SK-N-DZ (cell line): ENCODE results near the gene TSC2.
"Not testable (repeated sequence)": the region's sequence is repeated elsewhere in the genome, so short reads cannot be mapped to it uniquely, and the experiment has no call there.

ENCODE experiments used
- DNase-seq: peaks from one replicate; pipeline ENCODE4 v3.0.0-alpha.2; 2015; ENCODE audit warnings: low spot score

The TSC2 gene

DNA sequence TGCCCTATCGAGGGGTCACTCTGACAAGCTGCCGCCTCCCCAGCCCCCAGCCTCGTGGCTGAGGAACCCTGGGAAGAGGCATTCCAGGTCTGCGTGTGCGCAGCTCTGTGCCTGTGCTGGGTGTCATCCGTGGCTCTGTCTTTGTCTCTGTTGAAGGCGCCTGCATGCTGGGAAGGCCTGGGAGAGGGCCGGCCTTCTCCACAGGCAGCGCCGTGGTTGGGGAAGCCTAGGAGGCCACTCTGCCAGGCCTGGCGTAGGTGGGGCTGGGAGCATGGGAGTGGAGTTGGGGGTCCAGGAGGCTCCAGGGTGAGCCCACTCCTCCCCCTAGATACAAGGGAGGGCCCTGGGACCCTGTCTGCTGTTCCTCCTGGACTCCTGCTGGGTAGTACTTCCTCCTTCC lies 17.7 kb upstream of the TSC2 start:
- no peak for DNase-seq

DNA sequence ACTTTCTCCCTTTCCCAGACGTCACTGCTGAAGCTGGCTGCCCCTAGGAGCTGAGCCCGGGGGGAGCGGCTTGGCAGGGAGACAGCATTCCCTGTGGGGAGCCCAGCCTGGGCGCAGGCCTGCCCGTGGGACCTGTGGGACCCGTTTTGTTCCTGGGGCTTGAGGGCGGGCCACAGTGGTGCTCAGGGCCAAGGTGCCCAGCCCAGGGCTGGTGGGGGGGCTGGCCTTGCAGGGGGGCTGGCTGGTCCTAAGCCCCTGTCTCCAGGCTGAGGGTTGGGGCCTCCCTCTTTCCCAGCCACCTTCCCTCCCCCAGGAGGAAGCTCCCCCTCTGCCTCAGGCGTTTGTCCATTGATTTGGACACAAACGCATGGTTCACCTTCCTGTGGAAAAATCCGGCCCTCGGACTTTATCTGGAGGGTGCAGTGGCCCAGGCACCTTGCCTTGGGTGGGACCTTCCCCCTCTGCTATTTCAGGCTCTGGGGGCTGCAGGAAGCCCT lies 16.7 kb upstream of the TSC2 start:
- no peak for DNase-seq

DNA sequence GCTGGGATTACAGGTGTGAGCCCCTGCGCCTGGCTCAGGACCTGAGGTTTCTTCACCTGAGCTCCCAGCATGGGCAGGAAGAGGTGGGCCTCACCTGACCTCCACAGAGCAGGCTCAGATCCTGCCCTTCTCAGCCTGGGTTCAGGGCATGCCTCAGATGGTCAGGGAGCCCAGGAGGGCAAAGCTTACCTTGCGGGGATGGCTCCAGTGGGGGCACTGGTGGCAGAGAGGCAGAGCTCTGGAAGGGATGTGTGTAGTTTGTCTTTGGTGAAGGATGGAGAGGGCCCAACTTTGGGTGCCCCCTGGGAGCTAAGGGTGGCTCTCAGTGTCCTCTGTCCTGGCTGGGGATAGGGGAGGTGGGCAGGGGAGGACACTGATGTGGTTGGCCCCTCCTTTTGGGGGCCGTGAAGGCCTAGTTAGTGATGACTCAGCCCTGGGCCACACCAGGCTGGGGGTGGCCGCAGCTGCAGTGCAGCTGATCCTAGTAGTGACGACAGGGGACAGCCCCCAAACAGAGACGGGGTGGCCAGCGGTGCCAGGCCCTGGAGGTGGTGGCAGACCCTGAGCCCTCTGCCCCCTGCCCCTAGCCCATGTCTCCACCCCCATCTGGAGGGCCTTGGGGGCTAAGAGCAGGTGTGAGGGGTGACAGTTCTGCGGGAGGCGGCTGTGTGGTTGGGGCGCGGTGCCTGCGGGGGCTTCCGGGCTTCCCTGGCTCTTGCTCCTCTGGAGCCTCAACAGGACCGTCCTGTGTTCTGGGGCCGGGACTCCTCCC lies 15.3 kb upstream of the TSC2 start:
- DNase-seq = no peak

DNA sequence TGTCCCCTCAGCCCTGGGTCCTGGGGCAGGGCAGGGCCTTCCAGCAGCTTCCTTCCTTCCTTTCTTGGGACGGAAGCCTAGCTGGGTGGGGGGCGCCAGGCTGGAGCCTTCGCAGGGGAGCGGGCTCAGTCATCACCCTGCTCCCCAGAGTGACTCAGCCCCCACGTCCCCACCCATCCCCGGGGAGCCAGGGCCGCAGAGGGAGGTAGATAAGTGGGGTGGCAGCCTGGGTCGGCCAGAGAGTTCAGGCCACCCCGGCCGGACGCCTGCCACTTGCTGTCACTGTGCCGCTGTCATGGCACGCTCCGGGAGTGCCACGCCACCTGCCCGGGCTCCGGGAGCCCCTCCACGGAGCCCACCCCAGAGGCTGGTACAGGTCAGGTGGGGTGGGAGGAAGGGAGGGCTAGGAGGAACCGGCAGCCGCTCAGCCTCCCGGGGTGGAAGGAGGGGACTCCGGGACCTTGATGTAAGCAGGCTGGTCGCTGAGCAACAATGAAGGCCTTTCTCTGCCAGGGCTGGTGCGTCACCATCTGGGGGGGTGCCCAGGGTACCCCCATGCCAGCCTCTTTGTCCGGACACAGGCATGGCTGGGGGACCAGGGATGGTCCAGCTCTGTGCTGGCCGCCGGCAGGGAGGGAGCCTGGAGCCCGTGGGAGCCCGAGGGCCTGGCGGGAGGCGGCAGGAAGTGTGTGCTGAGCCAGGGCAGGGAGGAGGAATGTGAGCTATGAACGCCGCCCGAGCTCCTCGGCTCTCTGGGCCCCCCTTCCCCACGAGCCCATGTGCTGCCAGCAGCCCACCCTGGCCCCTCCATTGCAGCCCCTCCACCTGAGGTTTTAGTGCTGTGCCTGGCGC lies 14.5 kb upstream of the TSC2 start:
- no peak for DNase-seq

DNA sequence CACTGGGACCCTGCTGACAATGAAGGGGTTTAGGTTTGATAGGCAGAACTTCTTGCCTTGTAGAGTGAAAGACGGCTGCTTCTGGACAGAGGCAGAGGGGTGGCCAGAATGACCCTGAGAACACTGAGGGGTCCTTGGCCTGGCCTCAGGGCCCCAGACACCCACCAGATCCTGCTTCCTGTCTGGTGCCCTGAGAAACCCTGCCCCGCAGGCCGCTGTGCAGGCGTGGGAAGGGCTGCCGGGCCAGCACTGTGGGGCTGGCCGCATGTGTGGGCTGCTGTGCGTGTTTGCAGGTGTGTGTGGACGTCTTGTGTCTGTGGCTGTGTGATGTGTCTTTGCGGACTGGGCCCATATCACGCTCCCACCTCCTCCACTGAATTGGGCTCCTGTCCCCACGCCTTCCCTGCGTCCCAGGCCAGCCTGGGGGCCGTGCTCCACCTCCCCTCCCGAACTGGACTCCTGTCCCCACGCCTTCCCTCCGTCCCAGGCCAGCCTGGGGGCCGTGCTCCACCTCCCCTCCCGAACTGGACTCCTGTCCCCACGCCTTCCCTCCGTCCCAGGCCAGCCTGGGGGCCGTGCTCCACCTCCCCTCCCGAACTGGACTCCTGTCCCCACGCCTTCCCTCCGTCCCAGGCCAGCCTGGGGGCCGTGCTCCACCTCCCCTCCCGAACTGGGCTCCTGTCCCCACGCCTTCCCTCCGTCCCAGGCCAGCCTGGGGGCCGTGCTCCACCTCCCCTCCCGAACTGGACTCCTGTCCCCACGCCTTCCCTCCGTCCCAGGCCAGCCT lies 13.7 kb upstream of the TSC2 start:
- not testable (repeated sequence) for DNase-seq

DNA sequence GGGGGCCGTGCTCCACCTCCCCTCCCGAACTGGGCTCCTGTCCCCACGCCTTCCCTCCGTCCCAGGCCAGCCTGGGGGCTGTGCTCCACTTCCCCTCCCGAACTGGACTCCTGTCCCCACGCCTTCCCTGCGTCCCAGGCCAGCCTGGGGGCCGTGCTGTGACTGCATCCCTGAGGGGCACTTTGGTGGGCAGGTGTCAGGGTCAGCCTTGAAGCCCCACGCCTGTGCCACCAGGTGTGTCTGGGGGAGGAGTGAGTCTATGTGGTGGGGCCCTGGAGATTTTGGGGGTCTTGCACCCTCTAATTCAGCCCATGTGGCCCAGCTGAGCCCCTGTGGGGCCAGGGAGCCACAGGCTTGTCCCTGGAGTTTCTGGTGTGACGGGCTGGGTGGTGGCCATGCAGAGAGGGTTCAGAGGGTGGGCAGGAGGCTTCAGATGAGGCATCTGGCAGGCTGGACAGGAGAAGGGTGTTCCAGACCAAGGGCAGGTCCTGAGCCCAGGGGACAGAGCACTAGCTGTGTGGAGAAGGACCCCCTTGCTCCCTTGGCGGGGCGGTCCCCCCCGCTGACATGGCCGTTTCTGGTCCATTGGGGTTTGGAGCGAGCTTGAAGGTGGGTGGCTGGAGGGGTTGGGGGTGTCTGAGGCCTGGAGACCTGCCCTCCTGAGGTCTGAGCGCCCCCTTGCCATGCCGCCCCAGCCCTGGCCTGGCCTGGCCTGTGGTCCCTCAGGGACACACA lies 12.9 kb upstream of the TSC2 start:
- DNase-seq = no peak

DNA sequence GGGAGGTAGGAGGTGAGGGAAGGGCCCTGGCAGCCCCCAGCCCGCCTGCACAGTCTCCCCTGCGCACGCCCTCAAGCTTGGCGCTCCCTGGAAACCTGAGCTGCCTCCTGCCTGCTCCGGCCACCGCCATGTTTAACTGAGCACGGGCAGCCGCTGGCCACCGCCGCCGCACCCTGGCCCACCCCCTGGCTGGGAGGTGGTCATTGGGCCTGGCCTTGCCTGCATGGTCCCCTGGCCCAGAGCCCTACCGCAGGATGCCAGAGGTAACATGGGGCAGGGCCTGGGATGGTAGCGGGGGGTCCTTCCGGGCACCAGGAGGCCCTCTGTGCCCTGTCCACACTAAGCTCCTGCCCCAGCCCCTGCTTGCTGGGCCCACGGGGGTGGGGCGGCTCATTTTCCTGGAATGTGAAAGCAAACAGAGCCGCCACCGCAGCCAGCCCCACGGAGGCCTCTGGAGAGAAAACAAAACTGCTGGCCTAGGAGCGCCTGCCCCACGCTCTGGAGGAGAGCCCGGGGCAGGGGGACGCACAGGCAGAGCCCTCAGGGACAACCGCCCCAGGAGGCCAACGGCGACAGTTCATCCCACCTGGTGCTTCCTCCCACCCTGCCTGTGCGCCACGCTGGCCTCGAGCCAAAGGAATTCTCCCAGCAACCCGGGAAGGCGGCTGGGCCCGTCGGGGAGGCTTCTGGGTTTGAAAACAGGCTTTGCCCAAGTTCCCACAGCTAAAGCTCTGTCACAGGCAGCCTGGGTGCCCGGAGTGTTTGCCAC lies 12.2 kb upstream of the TSC2 start:
- DNase-seq = no peak

DNA sequence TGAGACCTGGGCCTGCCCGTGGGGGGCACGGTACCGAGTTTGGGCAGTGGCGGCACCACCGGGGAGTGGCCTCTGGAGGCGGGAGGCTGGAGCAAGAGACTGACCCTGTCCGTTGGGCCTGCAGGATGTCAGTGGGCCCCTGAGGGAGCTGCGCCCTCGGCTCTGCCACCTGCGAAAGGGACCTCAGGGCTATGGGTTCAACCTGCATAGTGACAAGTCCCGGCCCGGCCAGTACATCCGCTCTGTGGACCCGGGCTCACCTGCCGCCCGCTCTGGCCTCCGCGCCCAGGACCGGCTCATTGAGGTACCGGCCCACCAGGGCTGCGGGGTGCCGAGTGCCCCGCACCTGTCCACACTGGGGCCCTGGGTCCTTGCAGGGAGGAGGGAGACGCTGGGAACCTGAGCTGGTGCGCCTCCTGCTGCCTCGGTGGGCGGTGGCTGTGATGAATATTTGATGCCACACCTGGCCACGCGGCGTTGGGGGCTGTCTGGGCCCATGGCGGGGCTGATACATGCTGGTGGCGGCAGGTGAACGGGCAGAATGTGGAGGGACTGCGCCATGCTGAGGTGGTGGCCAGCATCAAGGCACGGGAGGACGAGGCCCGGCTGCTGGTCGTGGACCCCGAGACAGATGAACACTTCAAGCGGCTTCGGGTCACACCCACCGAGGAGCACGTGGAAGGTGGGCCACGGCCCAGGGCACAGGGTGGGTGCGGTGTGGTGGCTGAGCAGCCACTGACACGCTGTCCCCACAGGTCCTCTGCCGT lies 11.4 kb upstream of the TSC2 start:
- DNase-seq = no peak

DNA sequence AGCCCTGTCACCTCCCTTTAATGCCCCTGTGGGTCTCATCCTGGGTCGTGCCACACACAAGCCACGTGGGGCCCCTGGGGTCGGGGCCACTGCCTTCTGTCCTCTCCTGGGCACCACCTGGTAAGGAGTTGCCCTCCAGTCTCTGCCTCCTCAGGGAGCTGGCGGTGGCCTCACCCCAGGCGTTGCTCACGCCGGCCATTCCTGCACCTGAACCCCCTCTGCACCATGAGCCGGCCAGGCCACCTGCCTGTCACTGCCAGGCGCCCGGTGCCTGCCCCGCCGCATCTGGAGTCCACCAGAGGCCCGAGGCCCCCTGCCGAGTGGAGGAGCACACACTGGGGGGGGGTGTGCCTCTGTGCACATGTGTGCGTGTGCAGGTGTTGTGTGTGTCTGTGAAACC lies 10.7 kb upstream of the TSC2 start:
- DNase-seq = no peak

DNA sequence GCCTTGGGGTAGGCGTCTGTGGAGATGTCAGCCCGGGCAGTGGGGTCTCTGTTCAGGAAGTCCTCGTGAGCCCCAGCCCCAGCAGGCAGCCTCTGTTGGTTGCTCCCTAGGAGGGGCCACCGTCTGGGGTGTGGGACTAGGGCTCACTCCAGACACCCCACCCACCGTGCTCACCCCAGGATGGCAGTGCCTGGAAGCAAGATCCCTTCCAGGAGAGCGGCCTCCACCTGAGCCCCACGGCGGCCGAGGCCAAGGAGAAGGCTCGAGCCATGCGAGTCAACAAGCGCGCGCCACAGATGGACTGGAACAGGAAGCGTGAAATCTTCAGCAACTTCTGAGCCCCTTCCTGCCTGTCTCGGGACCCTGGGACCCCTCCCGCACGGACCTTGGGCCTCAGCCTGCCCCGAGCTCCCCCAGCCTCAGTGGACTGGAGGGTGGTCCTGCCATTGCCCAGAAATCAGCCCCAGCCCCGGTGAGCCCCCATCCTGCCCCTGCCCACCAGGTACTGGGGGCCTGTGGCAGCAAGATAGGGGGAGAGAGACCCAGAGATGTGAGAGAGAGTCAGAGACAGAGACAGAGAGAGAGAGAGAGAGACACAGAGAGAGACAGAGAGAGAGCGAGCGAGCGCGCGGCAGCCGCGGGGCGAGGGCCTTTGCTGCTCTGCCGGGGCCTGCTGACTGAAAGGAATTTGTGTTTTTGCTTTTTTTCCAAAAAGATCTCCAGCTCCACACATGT lies 10.0 kb upstream of the TSC2 start:
- no peak for DNase-seq

DNA sequence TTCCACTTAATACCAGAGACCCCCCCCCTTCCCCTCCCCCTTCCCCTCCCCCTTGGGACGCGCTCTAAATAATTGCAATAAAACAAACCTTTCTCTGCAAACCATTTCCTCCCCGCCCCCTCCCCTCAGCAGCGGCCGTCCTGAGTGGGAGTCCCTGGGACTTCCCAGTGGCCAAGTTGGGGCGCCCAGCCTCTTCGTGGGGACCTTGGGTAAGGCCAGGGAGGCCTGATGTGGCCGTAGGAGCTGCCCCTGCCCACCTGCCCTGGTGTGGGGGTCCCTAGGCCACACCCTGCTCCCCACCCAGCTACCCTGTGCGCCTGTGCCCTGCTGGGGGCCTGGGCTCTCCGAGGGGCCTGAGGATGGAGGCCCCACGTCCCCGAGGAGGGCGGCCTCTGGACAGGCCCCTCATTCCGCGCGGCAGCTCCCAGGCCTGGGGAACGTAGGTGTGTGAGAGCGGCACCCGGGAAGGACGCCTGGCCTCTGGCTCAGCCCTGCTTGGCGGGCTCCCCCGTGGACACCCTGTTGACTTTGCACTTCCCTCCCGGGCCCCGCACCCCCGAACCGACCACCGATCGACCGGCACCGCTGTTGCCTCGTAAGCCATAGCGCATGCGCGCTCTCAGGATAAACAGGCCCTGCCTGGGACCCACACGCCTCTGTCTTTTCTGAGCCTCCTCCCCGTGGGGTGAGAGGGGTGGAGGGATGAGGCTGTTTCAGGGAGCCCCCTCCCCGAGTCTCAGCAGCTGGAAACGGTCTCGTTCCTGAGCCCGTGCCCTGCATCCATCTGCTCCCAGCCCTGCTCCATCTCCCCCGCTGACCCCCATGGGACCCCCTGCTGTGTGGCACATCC lies 9.2 kb upstream of the TSC2 start:
- DNase-seq = no peak

DNA sequence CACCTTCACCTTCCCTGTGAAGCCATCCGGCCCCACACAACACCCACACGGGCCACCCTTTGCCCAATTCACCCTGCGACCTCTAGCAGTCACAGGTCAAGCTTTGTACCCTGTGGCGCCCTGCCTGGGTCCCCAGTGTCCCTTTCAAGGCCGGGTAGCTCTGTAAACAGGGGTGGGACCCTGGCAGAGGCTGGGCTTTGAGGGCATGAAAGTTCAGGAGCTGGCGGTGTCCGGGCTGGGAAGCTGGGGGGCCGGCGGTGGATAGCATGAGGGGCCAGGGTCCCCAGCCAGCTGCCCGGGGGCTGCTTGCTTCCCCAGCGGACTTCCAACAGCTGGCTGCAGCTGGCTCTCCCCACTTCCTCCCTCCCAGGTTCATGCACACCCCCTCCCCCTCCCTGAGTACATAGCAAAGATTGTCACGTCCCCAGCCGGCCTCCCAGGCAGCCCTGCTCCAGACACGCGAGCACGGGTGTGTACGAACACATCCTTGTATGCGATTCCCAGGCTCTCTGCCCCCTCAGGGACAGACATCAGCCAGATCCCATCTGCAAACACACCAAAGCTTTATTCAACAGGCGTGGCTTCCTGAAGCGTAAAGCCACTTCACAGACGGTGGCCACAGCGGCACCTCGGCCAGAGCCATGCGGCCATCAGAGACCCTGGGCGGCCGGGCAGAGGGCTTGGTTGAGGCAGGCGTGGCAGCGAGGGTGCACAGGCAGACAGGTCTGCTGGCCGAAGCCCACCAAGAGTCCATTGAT lies 8.3 kb upstream of the TSC2 start:
- no peak for DNase-seq

DNA sequence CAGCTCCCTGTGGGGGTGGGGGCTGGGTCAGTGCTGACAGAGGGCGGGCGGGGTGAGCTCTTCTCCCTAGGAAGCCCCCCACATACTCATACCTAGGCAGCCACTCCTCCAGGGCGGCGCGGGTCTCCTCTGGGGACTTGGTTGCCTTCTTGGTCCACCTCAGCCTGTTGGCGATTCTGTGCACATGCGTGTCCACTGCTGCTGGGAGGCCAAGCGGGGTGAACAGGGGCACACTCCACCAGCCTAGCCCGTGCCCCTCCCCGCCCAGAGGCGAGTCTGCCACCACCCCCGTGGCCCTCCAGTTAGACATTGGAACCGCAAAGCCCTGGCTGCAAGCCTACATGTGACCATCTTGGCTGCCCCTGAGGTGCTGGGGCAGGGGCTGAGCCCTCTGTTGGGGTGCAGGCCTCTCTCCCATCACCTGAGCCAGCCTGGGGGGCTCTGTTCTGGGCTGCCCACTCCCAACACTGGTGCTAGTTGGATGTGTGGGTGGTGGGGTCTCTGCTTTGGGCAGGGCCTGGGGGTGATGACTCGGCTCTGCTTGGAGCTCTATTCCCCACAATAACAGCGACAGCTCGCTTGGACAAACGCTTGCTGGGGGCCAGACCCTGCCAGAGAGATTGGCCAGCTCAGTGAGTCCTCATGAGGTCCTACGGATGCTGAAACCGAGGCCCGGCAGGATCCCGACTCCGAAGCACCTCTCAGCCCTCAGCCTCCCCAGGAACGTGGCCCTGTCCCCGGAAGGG lies 7.6 kb upstream of the TSC2 start:
- no peak for DNase-seq

DNA sequence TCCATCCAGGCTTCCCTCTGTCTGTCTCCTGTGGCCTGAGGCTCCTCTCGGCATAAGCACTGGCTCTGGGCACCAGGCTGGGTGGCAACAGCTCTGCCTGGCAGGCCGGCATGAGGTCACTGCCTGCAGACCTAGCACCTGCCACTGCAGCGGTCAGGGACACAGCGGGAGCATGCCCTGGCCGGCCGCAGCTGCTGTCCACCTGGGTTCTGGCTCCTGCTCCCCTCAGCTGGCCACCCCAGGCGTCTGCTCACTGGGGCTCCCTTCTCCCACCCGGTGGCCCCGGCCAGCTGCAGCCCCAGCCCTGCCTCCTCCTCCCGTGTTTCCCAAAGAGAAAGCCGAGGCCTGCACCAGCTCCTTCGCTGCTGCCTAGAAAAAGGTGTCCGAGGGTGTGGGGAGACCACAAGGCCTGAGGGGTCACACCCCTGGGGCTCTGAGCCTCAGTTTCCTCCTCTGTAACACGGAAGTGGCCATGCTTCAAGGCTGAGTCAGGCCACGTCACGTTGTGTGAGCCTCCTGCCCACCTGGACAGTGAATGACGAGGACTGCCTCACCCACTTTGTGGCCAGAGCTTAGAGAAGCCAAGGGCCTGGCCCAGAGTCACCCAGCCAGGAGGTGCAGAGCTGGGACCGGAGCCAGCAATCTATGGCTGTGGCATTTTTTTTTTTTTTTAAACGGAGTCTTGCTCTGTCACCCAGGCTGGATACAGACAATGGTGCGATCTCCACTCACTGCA lies 6.8 kb upstream of the TSC2 start:
- no peak for DNase-seq

DNA sequence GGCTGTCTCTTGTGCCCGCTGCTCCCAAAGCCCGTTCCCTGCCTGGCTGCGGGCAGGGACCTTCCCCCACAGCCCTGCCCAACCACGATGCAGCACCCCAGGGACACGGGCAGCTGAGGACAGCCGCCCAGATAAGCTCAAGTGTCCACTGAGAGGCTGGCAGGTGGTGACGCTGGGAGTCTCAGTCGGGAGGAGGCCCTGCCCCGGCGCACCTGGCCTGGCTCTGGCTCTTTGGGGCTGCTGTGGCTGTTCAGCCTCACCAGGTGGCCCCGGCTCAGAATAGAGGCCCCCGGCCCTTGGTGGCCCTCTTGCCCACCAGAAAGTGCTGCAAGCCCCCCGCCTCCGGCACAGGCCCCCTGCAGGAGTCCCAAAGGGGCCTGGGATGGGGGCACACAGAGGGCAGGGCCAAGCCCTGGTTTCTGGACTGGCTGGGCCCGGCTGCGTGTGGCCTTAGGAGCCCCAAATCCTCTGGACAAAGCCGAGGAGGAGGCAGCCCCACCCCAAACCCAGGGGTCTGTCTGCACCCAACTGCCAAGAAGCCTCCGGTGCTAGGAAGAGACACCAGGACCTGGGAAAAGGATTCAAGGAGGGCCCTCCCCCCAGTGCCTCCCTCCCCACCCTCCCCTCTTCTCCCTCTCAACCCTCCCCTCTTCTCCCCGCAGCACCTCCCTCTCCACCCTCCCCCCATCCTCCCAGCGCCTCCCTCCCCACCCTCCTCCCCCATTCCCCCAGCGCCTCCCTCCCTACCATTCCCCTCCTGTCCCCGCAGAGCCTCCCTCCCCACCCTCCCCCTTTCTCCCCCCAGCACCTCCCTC lies 5.4 kb upstream of the TSC2 start:
- no peak for DNase-seq
